ENCODE measurements around the gene MMD. TPM values are rescaled to one million over a fixed set of nuclear protein-coding genes. Genes with fewer than 3 reads are reported as not detected.

Gene MMD
- total and polyA plus RNA-seq, 2 of the 13 experiments (the other 11 are each of a cell fraction or from before 2014, with no cell fraction given), result 121 to 225 TPM

DNA sequence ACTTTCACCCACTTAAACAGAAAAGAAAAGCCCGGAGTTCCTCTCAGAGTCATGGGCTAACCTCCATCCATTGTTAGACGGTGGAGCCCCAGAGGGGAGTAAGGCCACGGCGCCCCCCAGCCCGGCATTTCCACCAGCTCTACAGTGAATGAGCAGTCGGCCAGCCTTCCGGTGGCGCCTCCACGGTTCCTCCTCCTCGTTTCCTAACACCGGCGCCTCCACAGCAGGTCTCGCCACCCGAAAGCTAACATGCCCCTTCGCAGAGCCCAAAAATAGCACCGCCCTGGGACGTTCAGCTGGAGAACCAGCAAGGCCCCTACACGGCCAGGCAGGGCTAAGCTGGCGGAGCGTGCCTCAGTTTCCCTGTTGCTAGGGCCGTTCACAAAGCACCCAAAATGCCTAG lies 858 bp downstream of the MMD start (continued):
- TF ChIP-seq, protein P1, sequence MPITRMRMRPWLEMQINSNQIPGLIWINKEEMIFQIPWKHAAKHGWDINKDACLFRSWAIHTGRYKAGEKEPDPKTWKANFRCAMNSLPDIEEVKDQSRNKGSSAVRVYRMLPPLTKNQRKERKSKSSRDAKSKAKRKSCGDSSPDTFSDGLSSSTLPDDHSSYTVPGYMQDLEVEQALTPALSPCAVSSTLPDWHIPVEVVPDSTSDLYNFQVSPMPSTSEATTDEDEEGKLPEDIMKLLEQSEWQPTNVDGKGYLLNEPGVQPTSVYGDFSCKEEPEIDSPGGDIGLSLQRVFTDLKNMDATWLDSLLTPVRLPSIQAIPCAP (CRISPR knock-in tag; IDR thresholded peaks at IDR 0.05; ENCODE audit: low read depth), result 0 out of 2 replicates have a peak, but pooled peaks have one; percentile 36
- 0 out of 2 replicates have a peak, but pooled peaks have one; percentile 12 for TF ChIP-seq ZNF160 (CRISPR knock-in tag; IDR thresholded peaks at IDR 0.05)
- TF ChIP-seq CREM (IDR thresholded peaks at IDR 0.05), result peak; percentile 35; the same call in 1 of the 2 replicates
- no peak for TF ChIP-seq CREM (CRISPR knock-in tag; IDR thresholded peaks at IDR 0.05)
- TF ChIP-seq EEA1 (CRISPR knock-in tag; IDR thresholded peaks at IDR 0.05; ENCODE audit: borderline replicate concordance), result 0 out of 2 replicates have a peak, but pooled peaks have one; percentile 30
- peak; percentile 37 for TF ChIP-seq RARA (CRISPR knock-in tag; IDR thresholded peaks at IDR 0.05)
- peak; percentile 13; the same call in 1 of the 2 replicates for TF ChIP-seq MEIS2 (CRISPR knock-in tag; IDR thresholded peaks at IDR 0.05)
- peak; percentile 7; the same call in 1 of the 2 replicates for TF ChIP-seq ZBTB7B (CRISPR knock-in tag; IDR thresholded peaks at IDR 0.05)
- TF ChIP-seq ZNF547 (CRISPR knock-in tag; IDR thresholded peaks at IDR 0.05), result peak; percentile 20; the same call in 1 of the 2 replicates
- TF ChIP-seq HNRNPLL (IDR thresholded peaks at IDR 0.05; ENCODE audit: low read depth, low read length, poor library complexity, severe bottlenecking), result no peak
- peak; percentile 39; the same call in 1 of the 2 replicates for TF ChIP-seq ZNF274 (CRISPR knock-in tag; IDR thresholded peaks at IDR 0.05)
- peak; percentile 81; the same call in 1 of the 2 replicates for TF ChIP-seq ZNF670 (CRISPR knock-in tag; IDR thresholded peaks at IDR 0.05; ENCODE audit: borderline replicate concordance)
- TF ChIP-seq, protein P2, sequence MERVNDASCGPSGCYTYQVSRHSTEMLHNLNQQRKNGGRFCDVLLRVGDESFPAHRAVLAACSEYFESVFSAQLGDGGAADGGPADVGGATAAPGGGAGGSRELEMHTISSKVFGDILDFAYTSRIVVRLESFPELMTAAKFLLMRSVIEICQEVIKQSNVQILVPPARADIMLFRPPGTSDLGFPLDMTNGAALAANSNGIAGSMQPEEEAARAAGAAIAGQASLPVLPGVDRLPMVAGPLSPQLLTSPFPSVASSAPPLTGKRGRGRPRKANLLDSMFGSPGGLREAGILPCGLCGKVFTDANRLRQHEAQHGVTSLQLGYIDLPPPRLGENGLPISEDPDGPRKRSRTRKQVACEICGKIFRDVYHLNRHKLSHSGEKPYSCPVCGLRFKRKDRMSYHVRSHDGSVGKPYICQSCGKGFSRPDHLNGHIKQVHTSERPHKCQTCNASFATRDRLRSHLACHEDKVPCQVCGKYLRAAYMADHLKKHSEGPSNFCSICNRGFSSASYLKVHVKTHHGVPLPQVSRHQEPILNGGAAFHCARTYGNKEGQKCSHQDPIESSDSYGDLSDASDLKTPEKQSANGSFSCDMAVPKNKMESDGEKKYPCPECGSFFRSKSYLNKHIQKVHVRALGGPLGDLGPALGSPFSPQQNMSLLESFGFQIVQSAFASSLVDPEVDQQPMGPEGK (CRISPR knock-in tag; IDR thresholded peaks at IDR 0.05), result peak; percentile 40; the same call in 1 of the 2 replicates
- peak; percentile 77; the same call in 1 of the 2 replicates for TF ChIP-seq ZNF839 (CRISPR knock-in tag; IDR thresholded peaks at IDR 0.05; ENCODE audit: borderline replicate concordance)
- TF ChIP-seq NAIF1 (CRISPR knock-in tag; IDR thresholded peaks at IDR 0.05; ENCODE audit: borderline replicate concordance), result no peak
- TF ChIP-seq, protein P3, sequence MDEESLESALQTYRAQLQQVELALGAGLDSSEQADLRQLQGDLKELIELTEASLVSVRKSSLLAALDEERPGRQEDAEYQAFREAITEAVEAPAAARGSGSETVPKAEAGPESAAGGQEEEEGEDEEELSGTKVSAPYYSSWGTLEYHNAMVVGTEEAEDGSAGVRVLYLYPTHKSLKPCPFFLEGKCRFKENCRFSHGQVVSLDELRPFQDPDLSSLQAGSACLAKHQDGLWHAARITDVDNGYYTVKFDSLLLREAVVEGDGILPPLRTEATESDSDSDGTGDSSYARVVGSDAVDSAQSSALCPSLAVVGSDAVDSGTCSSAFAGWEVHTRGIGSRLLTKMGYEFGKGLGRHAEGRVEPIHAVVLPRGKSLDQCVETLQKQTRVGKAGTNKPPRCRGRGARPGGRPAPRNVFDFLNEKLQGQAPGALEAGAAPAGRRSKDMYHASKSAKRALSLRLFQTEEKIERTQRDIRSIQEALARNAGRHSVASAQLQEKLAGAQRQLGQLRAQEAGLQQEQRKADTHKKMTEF (CRISPR knock-in tag; IDR thresholded peaks at IDR 0.05), result peak; percentile 11; the same call in 1 of the 2 replicates
- TF ChIP-seq, protein P4, sequence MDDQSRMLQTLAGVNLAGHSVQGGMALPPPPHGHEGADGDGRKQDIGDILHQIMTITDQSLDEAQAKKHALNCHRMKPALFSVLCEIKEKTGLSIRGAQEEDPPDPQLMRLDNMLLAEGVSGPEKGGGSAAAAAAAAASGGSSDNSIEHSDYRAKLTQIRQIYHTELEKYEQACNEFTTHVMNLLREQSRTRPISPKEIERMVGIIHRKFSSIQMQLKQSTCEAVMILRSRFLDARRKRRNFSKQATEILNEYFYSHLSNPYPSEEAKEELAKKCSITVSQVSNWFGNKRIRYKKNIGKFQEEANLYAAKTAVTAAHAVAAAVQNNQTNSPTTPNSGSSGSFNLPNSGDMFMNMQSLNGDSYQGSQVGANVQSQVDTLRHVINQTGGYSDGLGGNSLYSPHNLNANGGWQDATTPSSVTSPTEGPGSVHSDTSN (CRISPR knock-in tag; IDR thresholded peaks at IDR 0.05; ENCODE audit: borderline replicate concordance), result peak; percentile 63; the same call in 1 of the 2 replicates
- TF ChIP-seq, protein P5, sequence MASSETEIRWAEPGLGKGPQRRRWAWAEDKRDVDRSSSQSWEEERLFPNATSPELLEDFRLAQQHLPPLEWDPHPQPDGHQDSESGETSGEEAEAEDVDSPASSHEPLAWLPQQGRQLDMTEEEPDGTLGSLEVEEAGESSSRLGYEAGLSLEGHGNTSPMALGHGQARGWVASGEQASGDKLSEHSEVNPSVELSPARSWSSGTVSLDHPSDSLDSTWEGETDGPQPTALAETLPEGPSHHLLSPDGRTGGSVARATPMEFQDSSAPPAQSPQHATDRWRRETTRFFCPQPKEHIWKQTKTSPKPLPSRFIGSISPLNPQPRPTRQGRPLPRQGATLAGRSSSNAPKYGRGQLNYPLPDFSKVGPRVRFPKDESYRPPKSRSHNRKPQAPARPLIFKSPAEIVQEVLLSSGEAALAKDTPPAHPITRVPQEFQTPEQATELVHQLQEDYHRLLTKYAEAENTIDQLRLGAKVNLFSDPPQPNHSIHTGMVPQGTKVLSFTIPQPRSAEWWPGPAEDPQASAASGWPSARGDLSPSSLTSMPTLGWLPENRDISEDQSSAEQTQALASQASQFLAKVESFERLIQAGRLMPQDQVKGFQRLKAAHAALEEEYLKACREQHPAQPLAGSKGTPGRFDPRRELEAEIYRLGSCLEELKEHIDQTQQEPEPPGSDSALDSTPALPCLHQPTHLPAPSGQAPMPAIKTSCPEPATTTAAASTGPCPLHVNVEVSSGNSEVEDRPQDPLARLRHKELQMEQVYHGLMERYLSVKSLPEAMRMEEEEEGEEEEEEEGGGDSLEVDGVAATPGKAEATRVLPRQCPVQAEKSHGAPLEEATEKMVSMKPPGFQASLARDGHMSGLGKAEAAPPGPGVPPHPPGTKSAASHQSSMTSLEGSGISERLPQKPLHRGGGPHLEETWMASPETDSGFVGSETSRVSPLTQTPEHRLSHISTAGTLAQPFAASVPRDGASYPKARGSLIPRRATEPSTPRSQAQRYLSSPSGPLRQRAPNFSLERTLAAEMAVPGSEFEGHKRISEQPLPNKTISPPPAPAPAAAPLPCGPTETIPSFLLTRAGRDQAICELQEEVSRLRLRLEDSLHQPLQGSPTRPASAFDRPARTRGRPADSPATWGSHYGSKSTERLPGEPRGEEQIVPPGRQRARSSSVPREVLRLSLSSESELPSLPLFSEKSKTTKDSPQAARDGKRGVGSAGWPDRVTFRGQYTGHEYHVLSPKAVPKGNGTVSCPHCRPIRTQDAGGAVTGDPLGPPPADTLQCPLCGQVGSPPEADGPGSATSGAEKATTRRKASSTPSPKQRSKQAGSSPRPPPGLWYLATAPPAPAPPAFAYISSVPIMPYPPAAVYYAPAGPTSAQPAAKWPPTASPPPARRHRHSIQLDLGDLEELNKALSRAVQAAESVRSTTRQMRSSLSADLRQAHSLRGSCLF (CRISPR knock-in tag; IDR thresholded peaks at IDR 0.05; ENCODE audit: borderline replicate concordance), result no peak
- TF ChIP-seq NKX3-1 (CRISPR knock-in tag; IDR thresholded peaks at IDR 0.05), result 0 out of 2 replicates have a peak, but pooled peaks have one; percentile 43
- TF ChIP-seq PPARG (CRISPR knock-in tag; conservative IDR thresholded peaks at IDR 0.05), result peak; percentile 94
